ENCODE results near the gene NDUFA6. TPM values are rescaled to one million over a fixed set of nuclear protein-coding genes. Genes with fewer than 3 reads are reported as not detected.
"Not testable (repeated sequence)": the region's sequence is repeated elsewhere in the genome, so short reads cannot be mapped to it uniquely, and the experiment has no call there.

Gene NDUFA6
- total and polyA plus RNA-seq, 10 donors = 31.1 to 73.8 (median 38.7) TPM

- no peak overlapping the region for H3K27ac ChIP-seq
- no peak for TF ChIP-seq POLR2A (IDR thresholded peaks at IDR 0.05)
- TF ChIP-seq CTCF (IDR thresholded peaks at IDR 0.05 in 8 of 11, conservative IDR thresholded peaks at IDR 0.05 in 3 of 11) = no peak
- no peak for TF ChIP-seq POLR2AphosphoS5 (IDR thresholded peaks at IDR 0.05)
Observed at GRCh38 chr22:42116848-42117424, 26.4 kb upstream of the NDUFA6 start.

GRCh38 chr22:42115420-42115830 lies 24.9 kb upstream of the NDUFA6 start:
- intact Hi-C loops (cut with DNase I; ENCODE audit: low total_unique reads); H3K4me1 ChIP-seq; H3K4me3 ChIP-seq; H3K36me3 ChIP-seq; H3K27me3 ChIP-seq (replicated peaks in 1 of 7); H3K27ac ChIP-seq; DNase-seq: not testable (repeated sequence)
- H3K9me3 ChIP-seq = peaks cover 0 to 27% (median 24%) of the 10 kb centered on the region in 8 donors
- 82 to 93% (median 86%) methylated on average over 6 of the region's 6 CpGs for WGBS, 5 donors

More at GRCh38 chr22:42116848-42117424, 26.4 kb upstream of the NDUFA6 start:
- Histone ChIP-seq H3K9me3 (peaks cover 0 to 27% (median 24%) of the 10 kb centered on the region in 8 donors), H3K4me1 (peaks cover 3 to 22% (median 16%) of the 10 kb centered on the region in 6 donors), H3K36me3 (peaks cover 0 to 5% (median 0%) of the 10 kb centered on the region in 6 donors), H3K27me3 (replicated peaks in 1 of 7) (no peaks in the 10 kb centered on the region), H3K4me3 (no peak overlapping the region)
- intact Hi-C loops (cut with DNase I; ENCODE audit: low total_unique reads) = no loop called here
- WGBS, 5 donors = 87 to 93% (median 90%) methylated on average over 4 of the region's 4 CpGs
- DNase-seq = no peak

- peaks cover 0 to 27% (median 24%) of the 10 kb centered on the region in 8 donors for H3K9me3 ChIP-seq
- intact Hi-C loops (cut with DNase I; ENCODE audit: low total_unique reads) = no loop called here
- H3K4me1 ChIP-seq = peaks cover 0 to 1% (median under 1%) of the 10 kb centered on the region in 6 donors
- no peaks in the 10 kb centered on the region for H3K27me3 ChIP-seq (replicated peaks in 1 of 7)
- TF ChIP-seq POLR2A (IDR thresholded peaks at IDR 0.05) (no peak), CTCF (IDR thresholded peaks at IDR 0.05 in 8 of 11, conservative IDR thresholded peaks at IDR 0.05 in 3 of 11) (peak in 3 of 11 experiments; percentile 12 to 25 (median 20)), POLR2AphosphoS5 (IDR thresholded peaks at IDR 0.05) (no peak)
- DNase-seq = no peak
- WGBS, 5 donors = 86 to 97% (median 93%) methylated on average over 7 of the region's 7 CpGs
- H3K36me3 ChIP-seq = peaks cover 0 to 5% (median 0%) of the 10 kb centered on the region in 6 donors
- no peak overlapping the region for H3K27ac ChIP-seq
- H3K4me3 ChIP-seq = no peak overlapping the region
Observed at GRCh38 chr22:42114721-42115120, 24.1 kb upstream of the NDUFA6 start.

- intact Hi-C loops (cut with DNase I; ENCODE audit: low total_unique reads); H3K4me3 ChIP-seq; H3K27ac ChIP-seq; H3K4me1 ChIP-seq; H3K27me3 ChIP-seq (replicated peaks in 1 of 7); H3K36me3 ChIP-seq; DNase-seq: not testable (repeated sequence)
- H3K9me3 ChIP-seq = peaks cover 0 to 27% (median 24%) of the 10 kb centered on the region in 8 donors
- 15 to 33% (median 20%) methylated on average over 2 to 4 of the region's 4 CpGs for WGBS, 5 donors
Observed at GRCh38 chr22:42112793-42113192, 22.2 kb upstream of the NDUFA6 start.

GRCh38 chr22:42111798-42112197 lies 21.2 kb upstream of the NDUFA6 start:
- no peak overlapping the region for H3K27ac ChIP-seq
- H3K4me3 ChIP-seq = no peak overlapping the region
- WGBS, 5 donors = 64 to 97% (median 93%) methylated on average over 4 of the region's 4 CpGs
- peaks cover 0 to 5% (median 0%) of the 10 kb centered on the region in 6 donors for H3K36me3 ChIP-seq
- no peak for DNase-seq
- no peaks in the 10 kb centered on the region for H3K4me1 ChIP-seq
- peaks cover 0 to 27% (median 24%) of the 10 kb centered on the region in 8 donors for H3K9me3 ChIP-seq
- H3K27me3 ChIP-seq (replicated peaks in 1 of 7) = no peaks in the 10 kb centered on the region
- intact Hi-C loops (cut with DNase I; ENCODE audit: low total_unique reads) = no loop called here
- TF ChIP-seq POLR2A (IDR thresholded peaks at IDR 0.05) (no peak), CTCF (IDR thresholded peaks at IDR 0.05 in 8 of 11, conservative IDR thresholded peaks at IDR 0.05 in 3 of 11) (no peak), POLR2AphosphoS5 (IDR thresholded peaks at IDR 0.05) (no peak)

All from spleen (tissue), 11 donors.